T-helper 1 cell treated with Interleukin-12 subunit alpha and Interleukin-12 subunit beta and Interleukin-4 antibody, amounts not matched to agents 30 ng/mL and 1 ng/mL, for 36 hours (primary cell): Measurements from ENCODE around the gene SLC9A9. TPM values are rescaled to one million over a fixed set of nuclear protein-coding genes. Genes with fewer than 3 reads are reported as not detected.

ENCODE experiments used
- intact Hi-C: fragments of 100-400 bp; cut with micrococcal nuclease; formaldehyde crosslinking; loops from one replicate; pipeline ENCODE4 v1.15.1; 2024
- total RNA-seq: library from RNA; stranded (reverse); gene quantifications from 2 replicates; pipeline ENCODE4 v1.2.3, GENCODE V29; 2022

SLC9A9 gene
- total RNA-seq, 1 donor from 2014 or later, result 19.3 TPM

GRCh38 chr3:143848704-143849103 lies 436 bp upstream of the SLC9A9 start:
- intact Hi-C loops, result loop anchor here (1.0 to 10.0 kb wide), 9 partner anchors 16 to 1971 kb away; partner anchors contain the start of genes ATP1B3, DIPK2A and U2SURP

GRCh38 chr3:143843587-143843986 lies 4.7 kb downstream of the SLC9A9 start:
- intact Hi-C loops, result loop anchor here (10.0 kb wide), 1 partner anchor 169 kb away; no protein-coding TSS in a partner anchor

GRCh38 chr3:143840636-143841035 lies 7.6 kb downstream of the SLC9A9 start:
- intact Hi-C loops, result loop anchor here (10.0 kb wide), 1 partner anchor 166 kb away; no protein-coding TSS in a partner anchor

GRCh38 chr3:143839980-143840379 lies 8.3 kb downstream of the SLC9A9 start:
- intact Hi-C loops, result loop anchor here (10.0 kb wide), 1 partner anchor 165 kb away; no protein-coding TSS in a partner anchor

GRCh38 chr3:143837076-143837475 lies 11.2 kb downstream of the SLC9A9 start:
- intact Hi-C loops, result no loop called here

GRCh38 chr3:143835312-143835711 lies 13.0 kb downstream of the SLC9A9 start:
- intact Hi-C loops, result no loop called here

GRCh38 chr3:143832433-143832832 lies 15.8 kb downstream of the SLC9A9 start:
- intact Hi-C loops, result loop anchor here (1.0 to 5.0 kb wide), 3 partner anchors 16 to 55 kb away; partner anchors contain the start of gene SLC9A9

GRCh38 chr3:143831994-143832393 lies 16.3 kb downstream of the SLC9A9 start:
- intact Hi-C loops, result loop anchor here (1.0 to 5.0 kb wide), 3 partner anchors 16 to 55 kb away; partner anchors contain the start of gene SLC9A9

GRCh38 chr3:143831208-143831607 lies 17.1 kb downstream of the SLC9A9 start:
- intact Hi-C loops, result loop anchor here (5.0 kb wide), 1 partner anchor 54 kb away; no protein-coding TSS in a partner anchor

- intact Hi-C loops, result loop anchor here (5.0 kb wide), 1 partner anchor 53 kb away; no protein-coding TSS in a partner anchor
Measured at GRCh38 chr3:143830786-143831185, 17.5 kb downstream of the SLC9A9 start.

GRCh38 chr3:143830063-143830462 lies 18.2 kb downstream of the SLC9A9 start:
- intact Hi-C loops, result loop anchor here (5.0 kb wide), 1 partner anchor 53 kb away; no protein-coding TSS in a partner anchor

- intact Hi-C loops, result no loop called here
Measured at GRCh38 chr3:143827425-143827824, 20.8 kb downstream of the SLC9A9 start.

- intact Hi-C loops, result no loop called here
Measured at GRCh38 chr3:143826296-143826695, 22.0 kb downstream of the SLC9A9 start.

GRCh38 chr3:143825513-143825912 lies 22.8 kb downstream of the SLC9A9 start:
- intact Hi-C loops, result loop anchor here (1.0 kb wide), 2 partner anchors 23 to 146 kb away; partner anchors contain the start of genes DIPK2A and SLC9A9

GRCh38 chr3:143824735-143825385 lies 23.4 kb downstream of the SLC9A9 start:
- intact Hi-C loops, result loop anchor here (1.0 kb wide), 2 partner anchors 23 to 146 kb away; partner anchors contain the start of genes DIPK2A and SLC9A9

- intact Hi-C loops, result no loop called here
Measured at GRCh38 chr3:143822798-143823197, 25.5 kb downstream of the SLC9A9 start.

GRCh38 chr3:143822374-143822773 lies 25.9 kb downstream of the SLC9A9 start:
- intact Hi-C loops, result no loop called here

GRCh38 chr3:143821862-143822261 lies 26.4 kb downstream of the SLC9A9 start:
- intact Hi-C loops, result no loop called here

- intact Hi-C loops, result no loop called here
Measured at GRCh38 chr3:143820466-143821221, 27.6 kb downstream of the SLC9A9 start.

- intact Hi-C loops, result no loop called here
Measured at GRCh38 chr3:143819890-143820289, 28.4 kb downstream of the SLC9A9 start.

GRCh38 chr3:143814443-143814889 lies 33.8 kb downstream of the SLC9A9 start:
- intact Hi-C loops, result loop anchor here (2.0 kb wide), 2 partner anchors 18 to 34 kb away; partner anchors contain the start of gene SLC9A9

- intact Hi-C loops, result no loop called here
Measured at GRCh38 chr3:143812481-143812880, 35.8 kb downstream of the SLC9A9 start.
